ENCODE data around the gene PDHA1. TPM values are rescaled to one million over a fixed set of nuclear protein-coding genes. Genes with fewer than 3 reads are reported as not detected.

Gene PDHA1
- total RNA-seq, 1 experiment from 2014 or later, result 214 TPM

DNA sequence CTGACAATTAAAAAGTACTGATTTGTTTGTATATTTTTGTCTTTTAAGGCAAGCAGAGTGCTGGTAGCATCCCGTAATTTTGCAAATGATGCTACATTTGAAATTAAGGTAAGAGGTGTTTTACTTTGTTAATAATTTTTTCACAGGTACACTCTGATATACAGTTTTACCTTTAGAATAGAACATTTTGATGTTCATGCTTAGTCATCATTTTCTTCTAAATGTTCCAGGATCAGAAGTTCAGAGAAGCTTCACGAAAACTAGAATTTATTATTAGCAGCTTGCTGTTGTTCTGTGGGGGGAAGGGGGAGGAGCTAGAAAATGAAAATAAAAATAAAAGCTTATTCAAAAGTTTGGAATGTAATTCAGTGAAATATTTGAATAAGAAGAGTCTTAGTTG, 5.5 kb downstream of the PDHA1 start:
- Histone ChIP-seq H2AK5ac (ENCODE audit: insufficient read length, low read length) (no peak overlapping the region), H3K4me2 (ENCODE audit: insufficient read depth, insufficient read length, low read length) (no peak overlapping the region)

More for the DNA sequence above, 5.5 kb downstream of the PDHA1 start:
- Histone ChIP-seq H3K4me1 (ENCODE audit: insufficient read depth, low read length) (no peaks in the 10 kb centered on the region), H3K79me1 (ENCODE audit: insufficient read depth, low read depth, low read length, poor library complexity, severe bottlenecking) (no peaks in the 10 kb centered on the region), H3K23ac (ENCODE audit: insufficient read length, low read depth, low read length) (no peak overlapping the region), H3K23me2 (ENCODE audit: insufficient read length, low read depth, low read length, poor library complexity, severe bottlenecking) (no peaks in the 10 kb centered on the region), H3K18ac (ENCODE audit: insufficient read length, low read depth, low read length) (no peak overlapping the region), H3K27me3 (ENCODE audit: insufficient read depth, low read length) (no peaks in the 10 kb centered on the region), H3K9ac (ENCODE audit: extremely low read depth, insufficient read length, low read length) (no peak overlapping the region), H3K56ac (ENCODE audit: insufficient read length, low read depth, low read length) (no peak overlapping the region), H3T11ph (ENCODE audit: low read length) (no peak overlapping the region), H2BK12ac (ENCODE audit: insufficient read length, low read depth, low read length) (no peak overlapping the region), H4K91ac (ENCODE audit: insufficient read length, low read depth, low read length) (no peak overlapping the region), H2BK15ac (ENCODE audit: low read depth, low read length) (no peak overlapping the region), H4K20me1 (ENCODE audit: control insufficient read depth, insufficient read depth, insufficient read length) (no peaks in the 10 kb centered on the region), H2BK120ac (ENCODE audit: low read depth, low read length, poor library complexity, severe bottlenecking) (no peak overlapping the region), H3K9me3 (ENCODE audit: control insufficient read depth, low read depth, low read length) (no peaks in the 10 kb centered on the region), H3K14ac (ENCODE audit: insufficient read depth, low read length) (no peak overlapping the region), H3K4ac (ENCODE audit: low read depth, low read length) (no peak overlapping the region), H3K79me2 (ENCODE audit: insufficient read depth, low read length) (peaks cover 10% of the 10 kb centered on the region), H2BK20ac (ENCODE audit: low read depth, low read length, poor library complexity, severe bottlenecking) (no peak overlapping the region), H4K8ac (replicated peaks; ENCODE audit: insufficient read length, low read depth, low read length) (no peak overlapping the region), H2AFZ (ENCODE audit: low read length) (no peak overlapping the region), H2BK5ac (ENCODE audit: insufficient read length, low read length) (no peak overlapping the region), H3K27ac (ENCODE audit: insufficient read length, low read depth, low read length) (no peak overlapping the region), H4K5ac (ENCODE audit: insufficient read length, low read depth, low read length) (no peak overlapping the region)
- no CpG with 5 or more reads among the region's 2 CpGs for WGBS (ENCODE audit: extremely low coverage, insufficient read length, low lambda C conversion rate)
- no peaks in the 10 kb centered on the region for H3K4me1 Mint-ChIP-seq
- no peak overlapping the region for H3K4me3 Mint-ChIP-seq
- H3K9me3 Mint-ChIP-seq, result peaks cover 57 to 67% of the 10 kb centered on the region in 2 experiments
- H3K36me3 Mint-ChIP-seq (ENCODE audit: insufficient read depth in 1 of 3, low read depth in 3 of 3), result peaks cover 10 to 50% (median 42%) of the 10 kb centered on the region in 3 experiments; a peak in 6 of 7 replicates
- no peak overlapping the region for H3K27ac Mint-ChIP-seq
- TF ChIP-seq, protein P1, sequence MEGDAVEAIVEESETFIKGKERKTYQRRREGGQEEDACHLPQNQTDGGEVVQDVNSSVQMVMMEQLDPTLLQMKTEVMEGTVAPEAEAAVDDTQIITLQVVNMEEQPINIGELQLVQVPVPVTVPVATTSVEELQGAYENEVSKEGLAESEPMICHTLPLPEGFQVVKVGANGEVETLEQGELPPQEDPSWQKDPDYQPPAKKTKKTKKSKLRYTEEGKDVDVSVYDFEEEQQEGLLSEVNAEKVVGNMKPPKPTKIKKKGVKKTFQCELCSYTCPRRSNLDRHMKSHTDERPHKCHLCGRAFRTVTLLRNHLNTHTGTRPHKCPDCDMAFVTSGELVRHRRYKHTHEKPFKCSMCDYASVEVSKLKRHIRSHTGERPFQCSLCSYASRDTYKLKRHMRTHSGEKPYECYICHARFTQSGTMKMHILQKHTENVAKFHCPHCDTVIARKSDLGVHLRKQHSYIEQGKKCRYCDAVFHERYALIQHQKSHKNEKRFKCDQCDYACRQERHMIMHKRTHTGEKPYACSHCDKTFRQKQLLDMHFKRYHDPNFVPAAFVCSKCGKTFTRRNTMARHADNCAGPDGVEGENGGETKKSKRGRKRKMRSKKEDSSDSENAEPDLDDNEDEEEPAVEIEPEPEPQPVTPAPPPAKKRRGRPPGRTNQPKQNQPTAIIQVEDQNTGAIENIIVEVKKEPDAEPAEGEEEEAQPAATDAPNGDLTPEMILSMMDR (conservative IDR thresholded peaks at IDR 0.05), result no peak
- no peaks in the 10 kb centered on the region for H3K27me3 Mint-ChIP-seq (ENCODE audit: low read depth)
- DNase-seq, result no peak

All from H9 (cell line).